DMS 273 treated with DMSO at 0.1 percent for 48 hours (cell line): Measurements from ENCODE around the gene COL25A1.

ENCODE experiments used
- DNase-seq: peaks from one replicate; lab custom pipeline; 2025; lab: John Stamatoyannopoulos, UW

COL25A1 gene

GRCh38 chr4:108811486-108811885 lies 491.0 kb downstream of the COL25A1 start:
- no peak for DNase-seq

- DNase-seq = no peak
Observed at GRCh38 chr4:108810087-108810486, 492.4 kb downstream of the COL25A1 start.

GRCh38 chr4:108804648-108805273 lies 497.7 kb downstream of the COL25A1 start:
- no peak for DNase-seq

GRCh38 chr4:108799306-108799705 lies 503.2 kb downstream of the COL25A1 start:
- DNase-seq = no peak

GRCh38 chr4:108796173-108796572 lies 506.3 kb downstream of the COL25A1 start:
- no peak for DNase-seq

- no peak for DNase-seq
Observed at GRCh38 chr4:108795733-108796132, 506.7 kb downstream of the COL25A1 start.

GRCh38 chr4:108794136-108794535 lies 508.3 kb downstream of the COL25A1 start:
- no peak for DNase-seq

GRCh38 chr4:108793415-108793814 lies 509.0 kb downstream of the COL25A1 start:
- no peak for DNase-seq

GRCh38 chr4:108788731-108789130 lies 513.7 kb downstream of the COL25A1 start:
- no peak for DNase-seq

- DNase-seq = no peak
Observed at GRCh38 chr4:108787724-108788123, 514.7 kb downstream of the COL25A1 start.

GRCh38 chr4:108787106-108787505 lies 515.4 kb downstream of the COL25A1 start:
- DNase-seq = no peak

- no peak for DNase-seq
Observed at GRCh38 chr4:108786351-108786750, 516.1 kb downstream of the COL25A1 start.

GRCh38 chr4:108783665-108784463 lies 518.6 kb downstream of the COL25A1 start:
- DNase-seq = no peak

GRCh38 chr4:108779958-108780357 lies 522.5 kb downstream of the COL25A1 start:
- no peak for DNase-seq

GRCh38 chr4:108777388-108777787 lies 525.1 kb downstream of the COL25A1 start:
- DNase-seq = no peak

GRCh38 chr4:108775921-108776320 lies 526.5 kb downstream of the COL25A1 start:
- no peak for DNase-seq

GRCh38 chr4:108774809-108775530 lies 527.5 kb downstream of the COL25A1 start:
- DNase-seq = no peak

GRCh38 chr4:108772402-108772801 lies 530.1 kb downstream of the COL25A1 start:
- no peak for DNase-seq

- no peak for DNase-seq
Observed at GRCh38 chr4:108766058-108766457, 536.4 kb downstream of the COL25A1 start.

GRCh38 chr4:108763986-108764385 lies 538.5 kb downstream of the COL25A1 start:
- DNase-seq = no peak

GRCh38 chr4:108763226-108763593 lies 539.2 kb downstream of the COL25A1 start:
- DNase-seq = no peak

GRCh38 chr4:108762559-108763225 lies 539.8 kb downstream of the COL25A1 start, which contains the start of gene ETNPPL:
Gene ETNPPL, minus strand, starts transcription at chr4:108763053. Its CDS starts 155 bp downstream, at chr4:108762898.
- no peak for DNase-seq
